Renal cortex interstitium (tissue), 11 donors: ENCODE measurements around the gene NEXMIF. TPM values are rescaled to one million over a fixed set of nuclear protein-coding genes. Genes with fewer than 3 reads are reported as not detected.
"Not testable (repeated sequence)": the region's sequence is repeated elsewhere in the genome, so short reads cannot be mapped to it uniquely, and the experiment has no call there.

Experiments used
- DNase-seq, 11 donors: peaks; one replicate each; pipeline ENCODE4 v3.0.0-alpha.2; 2013; ENCODE audit warnings: low read depth in 9 of 11, low spot score in 4 of 11; ENCODE audit errors: extremely low read depth in 1 of 11
- polyA plus RNA-seq, 3 donors: library from polyadenylated mRNA; unstranded; fragments of 120-200 nt; gene quantifications; one replicate each; pipeline ENCODE4 v1.2.1, GENCODE V29; 2013; ENCODE audit not compliant: insufficient read length in 3 of 3

Gene NEXMIF
- polyA plus RNA-seq, 3 donors, result 2.7 to 2.8 (median 2.8) TPM

GRCh38 chrX:74819797-74820196 lies 105.5 kb downstream of the NEXMIF start:
- DNase-seq, result not testable (repeated sequence)

- no peak for DNase-seq
These were observed 110.6 kb downstream of the NEXMIF start for GRCh38 chrX:74814681-74815080.

- no peak for DNase-seq
These were observed 120.7 kb downstream of the NEXMIF start for GRCh38 chrX:74804574-74804973.

- no peak for DNase-seq
These were observed 125.2 kb downstream of the NEXMIF start for GRCh38 chrX:74800062-74800461.

- no peak for DNase-seq
These were observed 127.8 kb downstream of the NEXMIF start for GRCh38 chrX:74797338-74797887.

GRCh38 chrX:74788545-74789086 lies 136.6 kb downstream of the NEXMIF start:
- peak in 1 of 11 donors; percentile 1 for DNase-seq

- DNase-seq, result no peak
These were observed 140.6 kb downstream of the NEXMIF start for GRCh38 chrX:74784629-74785028.

- no peak for DNase-seq
These were observed 143.7 kb downstream of the NEXMIF start for GRCh38 chrX:74781507-74782034.

DNA sequence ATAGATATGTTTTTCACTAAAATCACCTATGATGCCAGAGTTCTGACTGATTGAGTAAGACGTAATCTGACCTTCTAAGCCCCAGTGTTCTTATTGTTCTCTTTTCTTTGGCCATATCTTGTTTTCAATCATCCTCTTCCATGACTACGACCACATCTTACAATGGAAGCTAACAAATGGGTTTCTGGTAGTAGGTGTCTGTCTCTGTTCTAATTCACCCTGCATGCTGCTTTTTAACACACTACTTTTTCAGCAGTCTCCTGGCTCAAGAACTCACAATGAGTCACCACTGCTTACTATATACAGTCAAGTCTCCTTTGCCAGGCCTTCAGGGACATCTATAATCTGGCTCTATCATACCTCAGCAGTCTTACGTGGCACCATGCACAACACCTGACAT lies 146.1 kb downstream of the NEXMIF start:
- no peak for DNase-seq

GRCh38 chrX:74774988-74775387 lies 150.3 kb downstream of the NEXMIF start:
- DNase-seq, result no peak

- DNase-seq, result no peak
These were observed 188.8 kb downstream of the NEXMIF start for GRCh38 chrX:74736450-74736849.

GRCh38 chrX:74705269-74705668 lies 220.0 kb downstream of the NEXMIF start:
- no peak for DNase-seq

DNA sequence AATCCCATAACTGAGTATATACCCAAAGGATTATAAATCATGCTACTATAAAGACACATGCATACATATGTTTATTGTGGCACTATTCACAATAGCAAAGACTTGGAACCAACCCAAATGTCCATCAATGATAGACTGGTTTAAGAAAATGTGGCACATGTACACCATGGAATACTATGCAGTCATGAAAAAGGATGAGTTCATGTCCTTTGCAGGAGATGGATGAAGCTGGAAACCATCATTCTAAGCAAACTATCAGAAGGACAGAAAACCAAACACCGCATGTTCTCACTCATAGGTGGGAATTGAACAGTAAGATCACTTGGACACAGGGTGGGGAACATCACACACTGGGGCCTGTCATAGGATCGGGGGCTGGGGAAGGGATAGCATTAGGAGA lies 223.9 kb downstream of the NEXMIF start:
- DNase-seq, result not testable (repeated sequence)

DNA sequence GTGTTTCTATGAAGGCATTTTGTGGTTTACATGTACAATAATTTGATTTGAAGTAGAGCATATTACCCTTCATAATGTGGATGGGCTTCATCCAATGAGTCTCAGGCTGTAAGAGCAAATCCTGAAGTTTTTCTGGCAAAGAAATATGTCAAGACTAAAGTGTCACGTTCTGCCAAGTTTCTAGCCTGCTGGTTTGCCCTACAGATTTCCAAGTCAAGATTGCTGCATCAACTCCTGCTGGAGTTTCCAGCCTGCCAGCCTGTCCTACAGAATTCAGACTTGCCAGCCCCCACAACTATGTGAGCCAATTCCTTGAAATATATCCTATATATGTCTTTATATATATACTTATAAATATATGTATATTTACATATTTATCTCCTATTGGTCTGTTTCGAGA lies 240.8 kb downstream of the NEXMIF start:
- DNase-seq, result no peak

Other genes with a start within 250 kb of the NEXMIF start
- 10 to 100 TPM; 26.4 to 31.2 (median 30.8) TPM for gene ABCB7, start 230.8 kb upstream of the NEXMIF start, polyA plus RNA-seq